HG02840 (cell line): ENCODE data around the gene ASB11.
"Not testable (repeated sequence)": the region's sequence is repeated elsewhere in the genome, so short reads cannot be mapped to it uniquely, and the experiment has no call there.

ENCODE experiments used
- ATAC-seq: cut with Tn5 transposase; IDR thresholded peaks from one replicate; pipeline ENCODE4 v1.9.1; 2021; ENCODE audit warnings: mild to moderate bottlenecking, moderate library complexity, moderate number of reproducible peaks; ENCODE audit not compliant: unreplicated experiment, low FRiP score

Gene ASB11

DNA sequence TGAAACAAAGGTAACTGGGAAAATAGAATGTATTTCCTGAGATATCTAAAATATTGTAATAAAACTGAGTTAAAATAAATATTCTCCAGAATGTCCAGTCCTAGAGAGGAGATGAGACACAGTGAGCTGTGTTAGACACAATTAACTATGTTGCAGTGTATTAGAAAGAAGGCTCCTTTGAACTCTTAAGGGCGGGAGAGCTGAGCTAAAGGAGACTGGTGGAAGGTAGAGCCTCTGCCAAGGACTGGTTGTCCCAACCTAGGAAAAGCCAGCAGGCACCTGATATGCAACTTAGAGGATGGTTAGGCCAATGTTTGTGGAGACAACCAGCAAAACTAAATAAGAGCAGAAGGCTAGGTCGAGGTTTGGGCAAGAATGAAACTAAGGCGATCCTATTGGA is 4.3 kb downstream of the ASB11 start:
- no peak for ATAC-seq

GRCh38 chrX:15310117-15310516 is 5.3 kb downstream of the ASB11 start:
- ATAC-seq, result no peak

- not testable (repeated sequence) for ATAC-seq
Measured at GRCh38 chrX:15305899-15306298, 9.5 kb downstream of the ASB11 start.

DNA sequence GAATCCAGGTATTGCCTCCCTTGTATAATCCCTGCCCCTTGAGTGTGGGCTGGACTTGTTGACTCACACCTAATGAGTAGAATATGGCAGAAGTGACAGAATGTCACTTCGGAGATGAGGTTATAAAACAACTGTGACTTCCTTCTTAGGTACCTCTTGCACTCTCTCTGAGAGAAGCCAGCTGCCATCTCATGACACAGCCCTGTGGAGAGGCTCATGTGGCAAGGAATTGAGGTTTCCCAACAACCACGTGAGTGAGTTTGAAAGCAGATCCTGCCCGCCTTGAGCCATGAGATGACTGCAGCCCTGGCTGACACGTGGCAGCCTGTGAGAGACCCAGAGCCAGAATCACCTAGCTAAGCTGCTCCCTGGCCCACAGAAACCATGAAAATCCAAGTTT is 13.5 kb downstream of the ASB11 start:
- ATAC-seq, result no peak

DNA sequence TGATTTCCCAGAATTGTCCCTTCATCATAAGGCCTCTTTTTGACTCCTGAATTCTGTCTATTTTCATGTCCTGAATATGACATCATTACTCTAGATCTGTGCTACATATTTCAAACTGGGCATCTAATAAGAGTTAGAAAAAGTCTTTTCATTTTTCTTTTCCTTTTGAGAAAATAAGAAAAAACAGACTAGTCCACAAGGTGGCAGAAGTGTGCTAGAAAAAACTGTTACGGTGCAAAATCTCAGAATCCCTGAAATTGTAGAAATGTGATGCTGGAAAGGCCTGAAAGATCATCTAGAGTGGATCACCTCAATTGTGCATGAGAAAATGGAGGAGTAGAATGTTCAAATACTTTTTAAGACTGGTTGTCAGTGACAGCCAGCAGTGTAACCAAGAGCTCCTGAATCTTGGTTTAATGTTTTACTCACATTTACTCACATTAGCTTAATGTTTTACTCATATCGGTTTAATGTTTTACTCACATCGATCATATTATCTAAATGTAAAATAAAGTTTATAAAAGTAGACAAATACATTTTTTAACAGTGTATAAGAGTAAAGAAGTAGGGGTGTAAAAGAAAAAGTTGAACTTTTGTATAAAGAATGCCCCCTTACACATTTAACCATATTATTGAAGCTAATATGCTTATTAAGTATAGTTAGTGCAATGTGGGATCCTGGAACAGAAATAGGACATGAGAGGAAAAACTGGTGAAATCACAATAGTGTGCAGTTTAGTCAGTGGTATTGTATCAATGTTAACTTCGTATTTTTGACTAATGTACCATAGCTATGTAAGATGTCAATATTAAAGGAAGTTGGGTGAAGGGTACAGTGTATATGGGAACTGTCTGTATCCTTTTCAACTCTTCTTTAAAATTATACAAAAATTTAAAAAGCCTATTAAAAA is 15.2 kb downstream of the ASB11 start:
- no peak for ATAC-seq

GRCh38 chrX:15298780-15299179 is 16.7 kb downstream of the ASB11 start:
- ATAC-seq, result no peak

DNA sequence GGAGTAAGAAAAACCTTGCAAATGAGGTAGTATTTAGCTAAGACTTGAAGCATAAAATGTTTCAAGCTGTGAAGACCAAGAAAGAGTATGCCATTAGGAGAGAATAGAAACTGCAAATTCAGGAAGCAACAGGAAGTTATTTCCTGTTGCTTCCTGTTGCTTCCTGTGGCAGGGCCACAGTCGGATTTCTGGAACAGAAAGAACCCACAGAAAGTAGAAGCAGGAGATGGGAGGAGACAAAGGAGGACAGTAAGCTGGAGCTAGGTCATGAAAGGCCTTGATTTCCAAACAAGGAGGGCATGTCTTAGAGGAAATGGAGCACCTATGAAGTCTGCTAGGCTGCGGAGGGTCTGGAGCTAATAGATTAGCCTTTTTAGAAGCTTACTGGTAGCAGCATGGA is 17.2 kb downstream of the ASB11 start:
- ATAC-seq, result no peak

DNA sequence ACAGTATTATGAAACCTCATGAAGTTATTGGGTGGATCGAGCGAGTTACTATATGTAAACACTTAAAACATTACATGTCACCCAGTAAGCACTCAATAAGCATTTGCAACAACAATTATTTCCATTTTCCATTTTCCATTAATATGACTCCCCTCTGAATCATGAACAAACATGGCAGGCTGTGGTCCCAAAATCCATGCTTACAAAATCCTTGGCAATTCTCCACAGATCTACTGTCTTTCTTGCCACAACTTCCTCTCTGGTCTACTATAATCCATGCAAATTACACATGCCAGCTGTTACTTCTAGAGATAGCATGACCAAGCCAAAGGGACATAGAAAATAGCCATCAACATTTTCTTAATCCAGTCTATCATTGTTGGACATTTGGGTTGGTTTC is 22.0 kb downstream of the ASB11 start:
- no peak for ATAC-seq

GRCh38 chrX:15292861-15293260 is 22.6 kb downstream of the ASB11 start:
- no peak for ATAC-seq

GRCh38 chrX:15277604-15278003 is 37.8 kb downstream of the ASB11 start:
- ATAC-seq, result no peak

GRCh38 chrX:15274946-15275345 is 40.5 kb downstream of the ASB11 start:
- ATAC-seq, result no peak

DNA sequence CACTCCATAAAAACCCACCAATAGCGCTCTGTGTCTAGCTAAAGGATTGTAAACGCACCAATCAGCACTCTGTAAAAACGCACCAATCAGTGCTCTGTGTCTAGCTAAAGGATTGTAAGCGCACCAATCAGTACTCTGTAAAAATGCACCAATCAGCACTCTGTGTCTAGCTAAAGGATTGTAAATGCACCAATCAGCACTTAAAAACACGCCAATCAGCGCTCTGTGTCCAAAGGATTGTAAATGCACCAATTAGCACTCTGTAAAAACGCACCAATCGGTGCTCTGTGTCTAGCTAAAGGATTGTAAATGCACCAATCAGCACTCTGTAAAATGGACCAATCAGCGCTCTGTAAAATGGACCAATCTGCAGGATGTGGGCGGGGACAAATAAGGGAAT is 42.2 kb downstream of the ASB11 start:
- not testable (repeated sequence) for ATAC-seq

GRCh38 chrX:15271757-15272156 is 43.7 kb downstream of the ASB11 start:
- ATAC-seq, result no peak

GRCh38 chrX:15269618-15270521 is 45.6 kb downstream of the ASB11 start, which contains the start of gene ASB9:
ASB9 (minus strand) TSS chrX:15270083; CDS start chrX:15269874, 209 bp downstream.
- no peak for ATAC-seq

DNA sequence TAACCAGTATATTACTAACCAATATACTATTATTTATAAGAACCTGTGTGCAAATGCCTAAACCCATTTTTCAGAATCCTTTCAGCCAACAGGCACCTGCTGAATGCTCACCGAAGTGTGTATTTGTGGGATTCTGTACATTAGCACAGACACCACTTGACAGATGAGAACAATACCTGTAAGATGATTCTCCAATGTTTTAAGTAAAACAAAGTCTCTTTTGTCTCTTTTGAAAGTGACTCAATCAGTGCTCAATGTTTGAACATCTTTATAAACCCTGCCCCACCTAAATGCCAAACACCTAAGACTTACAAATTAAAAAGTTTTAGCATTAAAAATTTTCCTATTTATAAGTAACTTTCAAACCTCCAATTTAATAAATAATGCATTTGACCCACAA is 46.3 kb downstream of the ASB11 start:
- no peak for ATAC-seq

- ATAC-seq, result no peak
Measured at GRCh38 chrX:15254852-15255251, 60.6 kb downstream of the ASB11 start.

GRCh38 chrX:15245896-15246295 is 69.5 kb downstream of the ASB11 start:
- no peak for ATAC-seq

- no peak for ATAC-seq
Measured at GRCh38 chrX:15244421-15244820, 71.0 kb downstream of the ASB11 start.

DNA sequence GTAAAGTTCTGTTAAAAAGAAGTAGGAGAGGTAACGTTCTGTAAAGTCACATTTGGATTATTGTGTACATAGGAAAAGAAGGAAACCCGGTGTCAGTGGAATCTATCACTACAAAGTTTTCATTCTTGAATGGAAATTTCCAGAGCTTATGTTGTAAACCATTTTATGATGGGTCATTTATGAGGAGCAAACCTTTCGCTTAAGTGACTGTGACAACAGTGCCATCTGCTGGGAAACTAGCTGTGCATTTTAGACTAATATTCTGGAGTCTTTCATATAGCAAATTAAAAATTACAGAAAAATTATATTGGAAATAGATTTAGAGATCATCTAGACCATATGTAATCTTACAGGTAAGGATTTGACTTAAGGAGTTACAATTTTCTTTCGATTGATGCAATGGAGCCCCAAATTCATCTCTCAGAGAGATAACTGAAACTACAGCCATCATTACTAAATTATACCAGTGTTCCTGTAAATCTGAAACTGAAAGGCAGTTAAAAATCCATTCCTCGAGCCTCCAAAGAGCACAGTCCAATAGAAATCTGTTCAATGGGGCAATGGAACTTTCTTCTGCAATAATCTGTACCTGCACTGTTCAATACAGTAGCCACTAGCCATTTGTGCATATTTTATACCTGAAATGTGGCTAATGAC is 72.4 kb downstream of the ASB11 start:
- ATAC-seq, result no peak

DNA sequence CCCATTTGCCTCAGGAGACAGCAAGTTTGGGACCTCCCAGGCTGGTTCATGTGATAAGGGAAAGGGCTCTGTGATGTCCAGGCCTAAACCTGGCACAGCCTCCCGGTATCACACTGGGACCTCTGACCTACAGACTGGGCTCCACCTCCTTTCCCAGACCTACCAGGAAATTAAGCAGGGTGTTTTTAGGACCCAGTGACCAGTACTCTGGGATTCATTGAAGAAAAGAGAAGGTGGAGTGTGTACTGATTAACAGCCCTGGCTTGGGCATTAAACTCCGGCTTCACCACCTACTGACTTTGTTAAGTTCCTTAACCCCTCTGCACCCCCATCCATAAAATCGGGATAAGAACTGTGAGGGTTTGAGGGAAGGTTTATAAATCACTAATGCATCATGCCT is 74.1 kb downstream of the ASB11 start:
- no peak for ATAC-seq

DNA sequence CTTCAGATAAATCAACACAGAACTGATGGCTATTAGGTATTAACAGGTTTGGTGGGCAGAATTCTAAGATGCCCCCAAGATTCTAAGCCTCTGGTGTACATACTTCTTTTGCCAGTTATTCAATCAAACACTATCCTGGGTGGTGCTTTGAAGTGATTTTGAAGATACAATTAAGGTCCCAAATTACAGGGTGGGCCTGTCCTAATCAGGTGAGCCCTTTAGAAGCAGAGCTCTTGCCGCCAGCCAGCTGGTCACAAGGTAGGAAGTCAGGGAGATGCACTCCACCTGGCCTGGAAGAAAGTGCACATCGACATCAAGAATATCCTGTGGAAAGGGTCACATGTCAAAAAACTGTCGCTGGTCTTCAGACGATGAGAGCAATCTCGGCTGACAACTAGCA is 75.0 kb downstream of the ASB11 start:
- ATAC-seq, result no peak
